Natural killer cell (primary cell): ENCODE data around the gene NF1. TPM values are rescaled to one million over a fixed set of nuclear protein-coding genes. Genes with fewer than 3 reads are reported as not detected.

Source experiments
- ATAC-seq, 3 donors: fragments of 150-1000 bp in 2 of 3; fragments of 200-7000 bp in 1 of 3; cut with Tn5 transposase; 1 replicate in 1 of 3; 2 replicates in 2 of 3; pipeline ENCODE4 v1.10.0; 2021; ENCODE audit warnings: mild to moderate bottlenecking in 2 of 3, moderate library complexity in 2 of 3
- DNase-seq, 2 donors: peaks; one replicate each; pipeline versions ENCODE4 v3.0.0 to v3.0.0-alpha.2; 2013 to 2021; ENCODE audit warnings: mixed read lengths in 1 of 2
- H3K27ac ChIP-seq: one replicate; pipeline ENCODE4 v1.5.1; 2013; ENCODE audit warnings: mild to moderate bottlenecking, low read length
- H3K27me3 ChIP-seq: one replicate; pipeline ENCODE4 v1.6.1; 2013; ENCODE audit warnings: low read length; ENCODE audit not compliant: control insufficient read depth, insufficient read depth
- H3K36me3 ChIP-seq: one replicate; pipeline ENCODE4 v1.6.1; 2013; ENCODE audit warnings: low read length; ENCODE audit not compliant: control insufficient read depth, insufficient read depth
- H3K4me1 ChIP-seq: one replicate; pipeline ENCODE4 v1.6.1; 2013; ENCODE audit warnings: low read length; ENCODE audit not compliant: control insufficient read depth, insufficient read depth
- H3K4me3 ChIP-seq: one replicate; pipeline ENCODE4 v1.5.1; 2013; ENCODE audit warnings: low read length
- H3K9me3 ChIP-seq: one replicate; pipeline ENCODE4 v1.6.1; 2013; ENCODE audit warnings: low read length; ENCODE audit not compliant: control insufficient read depth, insufficient read depth
- H3K27ac Mint-ChIP-seq, 2 donors: one replicate each; pipeline ENCODE4 v1.8.0; 2022; ENCODE audit warnings: mild to moderate bottlenecking in 2 of 2, mixed read lengths in 2 of 2, moderate library complexity in 1 of 2
- H3K27me3 Mint-ChIP-seq, 2 donors: one replicate each; pipeline ENCODE4 v1.8.0; 2022; ENCODE audit warnings: low read depth in 2 of 2, mixed read lengths in 2 of 2
- H3K36me3 Mint-ChIP-seq: one replicate; pipeline ENCODE4 v1.8.0; 2022; ENCODE audit warnings: mixed read lengths
- H3K4me1 Mint-ChIP-seq, 2 donors: one replicate each; pipeline ENCODE4 v1.8.0; 2022; ENCODE audit warnings: mixed read lengths in 2 of 2
- H3K4me3 Mint-ChIP-seq: one replicate; pipeline ENCODE4 v1.8.0; 2022; ENCODE audit warnings: mild to moderate bottlenecking, moderate library complexity, mixed read lengths
- H3K9me3 Mint-ChIP-seq, 2 donors: one replicate each; pipeline ENCODE4 v1.8.0; 2022; ENCODE audit warnings: mixed read lengths in 2 of 2
- WGBS: methylation state at CpG from one replicate; pipeline ENCODE4 v1.1.7; 2013; ENCODE audit warnings: missing lambda C conversion rate; ENCODE audit not compliant: insufficient coverage; 5-methylcytosine and 5-hydroxymethylcytosine counted together
- intact Hi-C: fragments of 100-400 bp; cut with micrococcal nuclease; formaldehyde crosslinking; loops from one replicate; pipeline ENCODE4 v1.14.2; 2022
- total RNA-seq, 4 donors: library from RNA; stranded (reverse); fragments of 120-200 nt in 1 of 4; gene quantifications; one replicate each; pipeline versions ENCODE4 v1.2.3 to v1.2.4, GENCODE V29; 2013 to 2022
- TF ChIP-seq, protein P1 (sequence below): fragments of 200-600 bp; IDR thresholded peaks from one replicate; pipeline ENCODE4 v1.8.0; 2022; ENCODE audit warnings: antibody characterized with exemption

The NF1 gene
- total RNA-seq, 3 donors from 2014 or later (not counting 1 experiment from before 2014, with no cell fraction given): 30.3 to 40.7 (median 38.8) TPM

DNA sequence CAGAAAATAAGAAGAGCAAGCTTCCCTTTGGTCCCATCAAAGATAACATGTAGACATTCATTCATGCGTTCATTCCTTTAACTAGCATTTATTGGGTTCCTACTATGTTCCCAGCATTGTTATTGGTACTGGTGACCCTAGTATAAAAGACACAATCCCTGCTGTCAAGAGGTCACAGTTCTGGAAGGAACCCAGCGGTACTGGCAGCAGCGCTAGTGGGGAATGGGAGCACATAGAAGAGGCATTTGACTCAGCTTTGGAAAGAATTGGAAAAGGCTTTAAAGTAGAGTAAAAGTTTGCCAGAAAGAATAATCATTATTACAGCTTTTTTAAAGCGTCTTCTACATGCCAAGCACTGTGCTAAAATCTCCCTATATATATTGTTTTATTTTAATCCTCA is 41.7 kb upstream of the NF1 start:
- no peak overlapping the region for H3K4me3 Mint-ChIP-seq
- Histone ChIP-seq H3K4me1 (peaks cover 23% of the 10 kb centered on the region), H3K27me3 (no peaks in the 10 kb centered on the region), H3K9me3 (no peaks in the 10 kb centered on the region), H3K27ac (peak overlapping the region; percentile 14), H3K36me3 (no peaks in the 10 kb centered on the region), H3K4me3 (no peak overlapping the region)
- H3K27me3 Mint-ChIP-seq: no peaks in the 10 kb centered on the region
- peaks cover 24% of the 10 kb centered on the region in 2 donors for H3K4me1 Mint-ChIP-seq
- H3K27ac Mint-ChIP-seq: peak overlapping the region; percentile 50 to 83
- H3K36me3 Mint-ChIP-seq: no peaks in the 10 kb centered on the region
- TF ChIP-seq, protein P1, sequence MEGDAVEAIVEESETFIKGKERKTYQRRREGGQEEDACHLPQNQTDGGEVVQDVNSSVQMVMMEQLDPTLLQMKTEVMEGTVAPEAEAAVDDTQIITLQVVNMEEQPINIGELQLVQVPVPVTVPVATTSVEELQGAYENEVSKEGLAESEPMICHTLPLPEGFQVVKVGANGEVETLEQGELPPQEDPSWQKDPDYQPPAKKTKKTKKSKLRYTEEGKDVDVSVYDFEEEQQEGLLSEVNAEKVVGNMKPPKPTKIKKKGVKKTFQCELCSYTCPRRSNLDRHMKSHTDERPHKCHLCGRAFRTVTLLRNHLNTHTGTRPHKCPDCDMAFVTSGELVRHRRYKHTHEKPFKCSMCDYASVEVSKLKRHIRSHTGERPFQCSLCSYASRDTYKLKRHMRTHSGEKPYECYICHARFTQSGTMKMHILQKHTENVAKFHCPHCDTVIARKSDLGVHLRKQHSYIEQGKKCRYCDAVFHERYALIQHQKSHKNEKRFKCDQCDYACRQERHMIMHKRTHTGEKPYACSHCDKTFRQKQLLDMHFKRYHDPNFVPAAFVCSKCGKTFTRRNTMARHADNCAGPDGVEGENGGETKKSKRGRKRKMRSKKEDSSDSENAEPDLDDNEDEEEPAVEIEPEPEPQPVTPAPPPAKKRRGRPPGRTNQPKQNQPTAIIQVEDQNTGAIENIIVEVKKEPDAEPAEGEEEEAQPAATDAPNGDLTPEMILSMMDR: no peak
- no peak for DNase-seq
- intact Hi-C loops: no loop called here
- no peak for ATAC-seq
- WGBS: 94% methylated on average over 3 of the region's 4 CpGs
- H3K9me3 Mint-ChIP-seq: no peaks in the 10 kb centered on the region

DNA sequence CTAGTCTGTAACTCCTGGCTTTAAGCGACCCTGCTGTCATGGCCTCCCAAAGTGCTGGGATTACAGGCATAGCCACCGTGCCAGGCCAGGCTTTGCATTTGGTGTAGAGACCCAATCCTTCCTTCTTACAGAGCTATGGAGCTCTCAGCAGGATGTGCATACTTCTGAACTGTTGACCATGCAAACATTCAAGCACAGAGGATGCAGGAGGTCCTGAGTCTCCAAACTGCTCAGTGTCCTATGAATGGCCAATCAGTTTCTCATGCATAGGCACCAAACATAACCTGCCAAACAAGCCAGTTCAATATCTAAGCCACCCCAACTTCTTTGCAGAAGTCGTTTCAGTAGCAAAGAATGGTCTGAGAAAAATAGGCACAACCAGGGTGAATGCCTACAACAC is 40.0 kb upstream of the NF1 start:
- WGBS: 92% methylated on average over 3 of the region's 3 CpGs
- intact Hi-C loops: no loop called here
- H3K9me3 Mint-ChIP-seq: no peaks in the 10 kb centered on the region
- H3K36me3 ChIP-seq: no peaks in the 10 kb centered on the region
- H3K4me3 ChIP-seq: no peak overlapping the region
- no peaks in the 10 kb centered on the region for H3K27me3 ChIP-seq
- no peak for DNase-seq
- no peaks in the 10 kb centered on the region for H3K36me3 Mint-ChIP-seq
- no peaks in the 10 kb centered on the region for H3K9me3 ChIP-seq
- no peak overlapping the region for H3K27ac Mint-ChIP-seq
- ATAC-seq: no peak
- H3K4me1 Mint-ChIP-seq: peaks cover 24% of the 10 kb centered on the region in 2 donors
- H3K27me3 Mint-ChIP-seq: no peaks in the 10 kb centered on the region
- H3K27ac ChIP-seq: no peak overlapping the region
- peaks cover 23% of the 10 kb centered on the region for H3K4me1 ChIP-seq
- TF ChIP-seq, protein P1: no peak
- H3K4me3 Mint-ChIP-seq: no peak overlapping the region

DNA sequence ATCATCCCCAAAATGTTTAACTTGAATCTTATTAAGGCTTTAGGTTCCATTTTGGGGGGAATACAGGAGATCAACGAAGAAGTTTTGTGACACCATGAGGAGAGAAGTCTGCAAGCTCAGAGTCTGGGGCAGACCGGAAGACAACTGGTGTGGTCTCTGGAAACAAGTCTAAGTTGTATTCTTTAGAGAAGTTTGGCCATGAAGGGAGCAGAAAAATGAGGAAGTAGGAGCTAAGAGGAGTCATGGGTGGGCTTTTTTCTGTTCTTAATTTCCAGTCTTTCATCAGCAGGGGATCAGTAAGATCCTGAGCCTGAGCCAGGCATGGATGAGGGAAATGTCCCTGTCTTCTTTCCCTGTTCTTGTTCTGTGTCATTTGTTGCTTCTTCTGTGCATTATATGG is 35.8 kb upstream of the NF1 start:
- no peak overlapping the region for H3K27ac ChIP-seq

More for the DNA sequence above, 35.8 kb upstream of the NF1 start:
- H3K36me3 ChIP-seq: no peaks in the 10 kb centered on the region
- Mint-ChIP-seq H3K4me1 (no peaks in the 10 kb centered on the region), H3K27ac (no peak overlapping the region), H3K36me3 (no peaks in the 10 kb centered on the region), H3K9me3 (no peaks in the 10 kb centered on the region), H3K27me3 (no peaks in the 10 kb centered on the region), H3K4me3 (no peak overlapping the region)
- intact Hi-C loops: no loop called here
- DNase-seq (no peak), ATAC-seq (no peak)
- TF ChIP-seq, protein P1: no peak
- no peaks in the 10 kb centered on the region for H3K4me1 ChIP-seq
- no peaks in the 10 kb centered on the region for H3K9me3 ChIP-seq
- H3K4me3 ChIP-seq: no peak overlapping the region
- 36% methylated on average over 2 of the region's 2 CpGs for WGBS
- no peaks in the 10 kb centered on the region for H3K27me3 ChIP-seq
